HUDEP-2 (cell line): ENCODE data around the gene HSD17B14.
"Not testable (repeated sequence)": the region's sequence is repeated elsewhere in the genome, so short reads cannot be mapped to it uniquely, and the experiment has no call there.

ENCODE experiments used
- DNase-seq, 76 experiments: peaks; one replicate each; lab custom pipeline; 2025; ENCODE audit not compliant: unreplicated experiment in 76 of 76; lab: John Stamatoyannopoulos, UW

Gene HSD17B14

GRCh38 chr19:48868114-48868886, 32.0 kb upstream of the HSD17B14 start, which contains the start of gene PLEKHA4:
PLEKHA4 (minus strand) TSS chr19:48868617; CDS start chr19:48867620, 997 bp downstream.
- peak in 3 of 76 experiments; percentile 17 to 35 (median 23) for DNase-seq

GRCh38 chr19:48867746-48868113, 31.4 kb upstream of the HSD17B14 start:
- DNase-seq, result no peak

DNA sequence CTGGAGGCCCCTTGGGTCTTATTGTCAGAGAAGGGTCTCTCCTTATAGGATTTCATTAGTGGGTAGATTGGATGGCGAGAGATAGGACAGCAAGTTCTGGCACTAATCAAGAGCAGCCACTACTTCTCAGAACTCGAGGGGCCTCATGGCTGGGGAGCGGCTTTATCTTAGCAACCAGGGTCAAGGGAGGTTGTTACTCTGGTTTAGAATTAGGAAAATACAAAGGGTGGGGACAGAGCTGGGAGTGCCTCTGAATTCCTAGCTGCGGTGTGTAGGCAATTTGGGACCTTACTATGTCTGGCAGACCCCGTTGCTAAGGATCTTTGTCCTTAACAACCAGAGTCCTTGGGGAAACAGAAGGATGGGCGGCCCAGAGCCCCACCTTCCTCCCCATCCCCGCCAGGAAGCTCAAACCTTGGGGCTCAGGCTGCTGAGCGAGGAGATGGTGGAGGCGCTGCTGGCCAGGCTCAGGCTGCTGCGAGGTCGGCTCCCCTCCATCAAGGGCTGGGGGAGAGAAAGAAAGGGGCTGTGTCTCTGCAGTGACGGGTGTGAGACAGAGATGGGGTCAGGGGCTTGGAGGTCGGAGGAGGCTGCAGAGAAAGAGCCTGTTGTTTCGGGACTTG, 30.9 kb upstream of the HSD17B14 start:
- peak in 61 of 76 experiments; percentile 24 to 83 (median 63) for DNase-seq

GRCh38 chr19:48866692-48867091, 30.4 kb upstream of the HSD17B14 start:
- peak in 1 of 76 experiments; percentile 36 for DNase-seq

- no peak for DNase-seq
Measured at GRCh38 chr19:48862827-48863226, 26.5 kb upstream of the HSD17B14 start.

GRCh38 chr19:48861313-48861712, 25.0 kb upstream of the HSD17B14 start:
- DNase-seq, result no peak

GRCh38 chr19:48859711-48860572, 23.7 kb upstream of the HSD17B14 start:
- DNase-seq, result peak in 22 of 76 experiments; percentile 14 to 57 (median 30)

GRCh38 chr19:48858984-48859710, 22.9 kb upstream of the HSD17B14 start:
- peak in 52 of 76 experiments; percentile 17 to 73 (median 54) for DNase-seq

DNA sequence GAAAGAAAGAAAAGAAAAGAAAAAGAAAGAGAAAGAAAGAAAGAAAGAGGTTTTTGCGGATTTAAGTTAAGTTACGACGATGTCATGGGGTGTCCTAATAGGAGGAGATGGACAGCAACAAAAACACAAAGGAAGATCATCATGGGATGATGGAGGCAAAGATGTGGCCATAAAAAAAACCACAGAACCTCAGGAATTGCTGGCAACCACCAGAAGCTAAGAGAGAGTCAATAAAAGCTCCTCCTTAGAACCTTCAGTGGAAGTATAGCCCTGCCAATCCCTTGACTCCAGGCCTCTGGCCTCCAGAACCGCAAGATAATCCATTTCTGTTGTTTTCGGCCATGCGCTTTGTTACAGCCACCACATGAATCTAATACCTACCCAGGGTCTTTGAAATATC, 20.6 kb upstream of the HSD17B14 start:
- DNase-seq, result no peak

DNA sequence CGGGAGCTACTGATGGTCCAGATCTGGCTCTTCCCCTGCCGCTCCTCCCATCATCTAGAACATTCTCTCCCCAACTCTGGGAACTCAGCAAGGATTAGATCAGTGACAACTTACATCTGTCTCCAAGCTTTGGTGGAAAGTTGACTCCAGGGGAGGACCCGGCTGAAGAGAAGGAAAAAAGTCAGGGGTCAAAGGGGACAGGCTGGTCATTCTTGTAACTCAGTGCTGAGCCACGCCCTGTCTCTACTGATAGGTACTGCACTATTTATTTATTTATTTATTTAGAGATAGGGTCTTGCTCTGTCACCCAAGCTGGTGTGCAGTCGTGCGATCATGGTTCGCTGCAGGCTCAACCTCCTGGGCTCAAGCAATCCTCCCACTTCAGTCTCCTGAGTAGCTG, 17.8 kb upstream of the HSD17B14 start:
- no peak for DNase-seq

GRCh38 chr19:48853483-48853882, 17.2 kb upstream of the HSD17B14 start:
- no peak for DNase-seq

GRCh38 chr19:48852292-48852691, 16.0 kb upstream of the HSD17B14 start:
- DNase-seq, result no peak

- not testable (repeated sequence) for DNase-seq
Measured at GRCh38 chr19:48846659-48847058, 10.4 kb upstream of the HSD17B14 start.

DNA sequence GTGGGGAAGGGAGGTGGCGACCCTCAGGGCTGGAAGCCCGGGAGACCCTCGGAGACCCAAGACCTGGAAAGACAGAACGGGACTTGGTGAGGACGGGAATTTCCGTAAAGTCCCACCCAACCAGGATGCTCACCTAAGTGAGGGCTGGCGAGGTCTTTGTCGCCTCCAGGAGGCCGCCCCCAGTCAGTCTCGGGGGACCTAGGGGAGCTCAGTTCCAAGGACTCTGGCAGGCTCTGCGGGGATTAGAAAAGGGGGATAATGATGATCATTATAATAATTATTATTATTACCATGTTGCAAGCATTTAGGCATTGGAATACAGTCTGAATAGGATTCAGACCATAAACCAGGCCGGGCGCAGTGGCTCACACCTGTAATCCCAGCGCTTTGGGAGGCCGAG, 9.1 kb upstream of the HSD17B14 start:
- no peak for DNase-seq

- peak in 5 of 76 experiments; percentile 13 to 44 (median 33) for DNase-seq
Measured at GRCh38 chr19:48844472-48844871, 8.2 kb upstream of the HSD17B14 start.

GRCh38 chr19:48842789-48843162, 6.5 kb upstream of the HSD17B14 start:
- peak in 44 of 76 experiments; percentile 11 to 71 (median 49) for DNase-seq

- DNase-seq, result no peak
Measured at GRCh38 chr19:48841571-48841970, 5.3 kb upstream of the HSD17B14 start.

GRCh38 chr19:48841047-48841446, 4.8 kb upstream of the HSD17B14 start:
- DNase-seq, result no peak

DNA sequence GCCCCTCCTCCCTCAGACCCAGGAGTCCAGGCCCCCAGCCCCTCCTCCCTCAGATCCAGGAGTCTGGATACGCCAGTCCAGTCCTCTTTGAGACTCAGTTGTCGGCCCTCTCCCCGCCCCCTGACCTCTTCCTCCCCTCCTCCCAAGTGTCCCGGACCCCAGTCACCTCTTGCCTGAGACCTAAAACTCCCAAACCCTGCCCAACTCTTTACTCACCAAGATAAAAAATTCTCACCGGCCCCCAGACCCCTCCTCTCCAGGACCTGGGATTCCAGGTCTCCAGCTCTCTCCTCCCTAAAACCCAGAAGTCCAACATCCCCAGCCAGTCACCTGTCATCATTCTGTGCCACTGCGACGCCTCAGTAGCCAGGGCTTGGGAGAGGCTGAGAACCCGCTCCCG, 1.4 kb upstream of the HSD17B14 start:
- DNase-seq, result no peak

DNA sequence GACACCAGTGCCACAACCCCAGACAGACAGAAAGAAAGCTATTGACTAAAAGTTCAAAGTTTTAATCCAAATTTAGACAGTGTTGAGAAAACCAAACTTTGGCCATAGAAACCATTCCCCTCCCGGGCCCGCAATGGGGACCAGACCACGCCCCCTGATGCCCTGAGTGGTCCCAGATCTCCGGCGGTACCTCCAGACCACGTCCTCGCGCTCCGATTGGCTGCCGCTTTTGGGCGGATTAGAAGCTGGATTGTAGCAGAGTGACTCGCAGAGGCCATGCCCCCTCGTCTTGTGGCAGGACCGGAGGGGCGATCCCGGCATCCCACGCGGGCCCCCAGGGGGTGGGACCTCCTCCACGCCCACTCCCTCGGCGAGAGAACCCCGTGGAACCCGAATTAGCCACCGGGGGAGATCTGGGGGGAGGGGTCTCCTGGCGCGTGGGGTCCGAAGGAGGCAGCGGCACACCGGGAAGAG, 797 bp upstream of the HSD17B14 start:
- peak in 69 of 76 experiments; percentile 26 to 92 (median 74) for DNase-seq
